ENCODE measurements around the gene EFCAB11.

- TF ChIP-seq SUZ12 (IDR thresholded peaks at IDR 0.05; ENCODE audit: extremely low read depth, insufficient read depth, insufficient read length) (no peak), YY1 (IDR thresholded peaks at IDR 0.05; ENCODE audit: insufficient read depth, insufficient read length) (no peak), ZNF274 (IDR thresholded peaks at IDR 0.05; ENCODE audit: low read depth, low read length) (no peak)
These were observed 18.8 kb upstream of the EFCAB11 start for GRCh38 chr14:89973234-89973823.
